Posterior vena cava (tissue), 2 donors: ENCODE results near the gene CPVL. TPM values are rescaled to one million over a fixed set of nuclear protein-coding genes. Genes with fewer than 3 reads are reported as not detected.
A peak's percentile ranks its signal among the peaks of the same experiment; 100 is the strongest.

Source experiments
- DNase-seq: peaks from one replicate; pipeline ENCODE4 v3.0.0-alpha.2; 2020; ENCODE audit warnings: low spot score
- intact Hi-C, 2 donors: fragments of 100-400 bp; cut with DNase I; formaldehyde crosslinking; loops; one replicate each; pipeline versions ENCODE4 v1.14.1 to v1.14.2; 2022 to 2023
- long read RNA-seq, 2 donors: library from polyadenylated mRNA; unstranded; transcript quantifications; one replicate each; pipeline ENCODE4 v2.0.0, GENCODE V29; 2020 to 2021
- total RNA-seq, 2 donors: library from RNA; stranded (reverse); fragmentation: NEBNext Ultra II Directional; extraction: Animal tissue kit (Norgen Biotek cat#: 25700); gene quantifications; one replicate each; pipeline ENCODE4 v1.2.1, GENCODE V29; 2021
- donor health status: DM: yes; HTN: yes; CAD: no.
- donor health status: DM: yes; HTN: yes; CAD: no.

The CPVL gene
- total RNA-seq: 10 to 100 TPM; 23.8 to 44.9 TPM
- long read RNA-seq, donor 1, transcript CPVL-201 (13 exons, 2,091 nt): major isoform, 17 of 25 reads
- long read RNA-seq, donor 1, partial matches to known transcripts: 2 of 25 reads
- long read RNA-seq, donor 1, other reads (novel, unspliced or antisense): 5 of 25 reads
- long read RNA-seq, donor 2, transcript CPVL-201 (13 exons, 2,091 nt): major isoform, 60 of 72 reads
- long read RNA-seq, donor 2, partial matches to known transcripts: 5 of 72 reads
- long read RNA-seq, donor 2, other reads (novel, unspliced or antisense): 4 of 72 reads

DNA sequence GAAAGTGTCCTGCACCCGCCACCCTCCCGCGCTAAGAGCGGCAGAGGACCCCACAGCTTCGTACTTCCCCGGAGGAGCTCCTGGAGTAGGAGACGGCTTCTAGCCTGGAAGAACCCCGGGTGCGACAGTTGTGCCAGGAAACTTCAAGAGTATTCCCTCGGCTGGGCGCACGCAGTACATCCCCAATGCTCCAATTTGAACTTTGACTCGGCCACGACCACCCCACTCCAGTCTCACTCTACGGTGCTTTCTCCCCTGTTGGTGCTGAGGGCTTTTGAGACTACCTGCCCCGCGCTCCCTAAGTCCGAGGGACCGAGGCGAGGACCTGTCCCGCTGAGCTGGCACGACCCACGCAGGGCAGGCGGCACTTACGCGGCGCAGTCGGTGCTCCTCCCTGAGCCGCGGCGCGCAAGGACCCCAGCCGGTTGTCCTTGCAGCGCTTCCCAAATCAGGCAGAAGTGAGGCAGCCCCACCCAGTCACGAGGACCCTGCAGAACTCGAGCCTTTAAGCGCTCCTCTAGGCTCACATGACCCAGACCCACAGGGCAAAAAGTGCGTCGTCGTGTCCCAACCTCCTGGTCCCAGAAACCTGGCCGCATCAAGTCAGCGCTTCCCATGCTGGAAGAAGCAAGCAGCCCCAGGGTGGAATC is at the start of gene CPVL:
CPVL (minus strand) TSS at position 481 of the 650 bp plus-strand sequence. CDS start 25,476 bp downstream, outside the sequence.
- peak; percentile 89 for DNase-seq
- intact Hi-C loops: no loop called here

GRCh38 chr7:29194594-29195427 is 48.5 kb upstream of the CPVL start, which contains the start of gene CHN2:
Gene CHN2 (plus strand): TSS chr7:29194775.
- peak; percentile 90 for DNase-seq
- intact Hi-C loops: loop anchor here in 1 of 2 donors (10.0 kb wide), 1 partner anchor 210 kb away; no protein-coding TSS in a partner anchor

DNA sequence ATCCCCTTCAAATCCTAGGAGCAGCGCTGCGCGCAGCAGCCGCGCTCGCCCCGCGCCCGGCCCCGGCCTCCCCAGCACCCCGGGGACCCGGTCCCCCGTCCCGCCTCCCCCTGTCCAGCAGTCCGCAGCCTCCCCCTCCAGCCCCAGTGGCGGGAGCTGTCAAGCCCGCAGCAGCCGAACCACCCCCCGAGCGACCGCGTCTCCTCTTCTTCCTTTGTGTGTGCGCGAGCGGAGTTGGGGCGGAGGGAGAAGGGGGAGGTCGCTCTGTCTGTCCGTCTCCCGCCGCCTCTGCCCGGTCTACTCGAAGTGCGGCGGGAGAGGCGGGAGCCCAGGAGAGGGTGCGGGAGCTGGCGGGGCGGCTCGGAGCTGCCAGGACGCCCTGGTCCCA is 47.9 kb upstream of the CPVL start:
- DNase-seq: peak; percentile 80
- intact Hi-C loops: loop anchor here in 1 of 2 donors (10.0 kb wide), 1 partner anchor 211 kb away; no protein-coding TSS in a partner anchor

DNA sequence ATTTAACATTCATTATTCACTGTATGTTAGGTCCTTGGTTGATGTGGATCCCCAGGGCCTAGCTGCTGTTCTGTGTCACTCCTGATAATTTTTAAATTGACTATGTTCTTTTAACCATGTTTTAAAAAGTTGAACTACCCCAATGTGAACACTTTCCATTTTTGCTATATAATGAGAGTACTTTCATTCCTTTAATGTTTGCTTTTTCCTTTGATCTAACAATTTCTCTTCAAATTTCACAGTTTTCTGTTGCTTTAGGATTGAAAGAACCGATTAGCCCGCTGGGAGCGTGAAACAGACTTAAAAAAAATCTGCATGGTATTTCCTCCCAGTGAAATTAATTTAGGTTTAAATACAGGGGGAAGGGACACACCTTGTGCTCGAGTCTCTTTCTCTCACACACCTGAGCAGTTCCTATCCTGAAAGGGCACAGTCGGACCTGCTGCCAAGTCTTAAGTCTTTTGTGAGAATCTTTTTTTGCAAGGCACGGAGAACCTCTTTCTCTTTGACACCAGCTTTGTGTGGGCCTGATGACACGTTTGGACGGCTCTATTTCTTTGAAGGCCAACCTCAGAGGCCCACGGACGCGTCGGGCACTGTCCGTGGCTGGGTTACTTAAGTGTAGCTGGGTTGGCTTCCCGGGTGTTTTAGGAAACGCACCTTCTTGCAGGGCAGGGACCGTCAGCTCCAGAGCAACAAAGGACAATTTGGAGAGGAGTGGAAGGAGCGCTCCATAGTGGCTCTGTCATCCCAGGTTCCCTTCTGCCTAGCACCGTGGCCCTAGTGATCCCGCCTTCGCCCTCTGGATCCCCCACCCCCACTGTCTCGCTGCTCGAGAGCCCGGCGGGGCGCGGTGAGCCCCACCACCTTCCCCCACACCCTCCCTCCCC is 47.2 kb upstream of the CPVL start:
- intact Hi-C loops: loop anchor here in 1 of 2 donors (10.0 kb wide), 1 partner anchor 211 kb away; no protein-coding TSS in a partner anchor
- no peak for DNase-seq

DNA sequence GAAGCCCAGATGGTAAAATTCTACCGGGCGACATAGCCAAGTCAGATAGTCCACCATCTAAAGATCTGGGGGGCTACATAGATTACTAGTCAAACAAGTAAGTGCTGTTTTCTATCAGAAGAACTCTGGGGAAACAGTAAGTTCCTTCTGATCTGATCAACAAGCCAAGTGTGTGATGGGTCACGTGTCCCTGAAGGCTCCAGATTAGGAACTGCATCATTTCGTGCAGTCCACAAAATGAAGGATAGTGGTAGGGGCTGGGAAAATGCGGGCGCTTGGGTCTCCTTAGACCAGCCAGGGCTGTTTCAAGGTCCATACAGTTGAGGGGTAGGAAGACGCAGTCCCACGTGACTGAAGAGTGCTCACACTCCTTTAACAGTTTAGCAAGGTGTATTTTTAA is 46.5 kb upstream of the CPVL start:
- DNase-seq: no peak
- intact Hi-C loops: loop anchor here in 1 of 2 donors (10.0 kb wide), 1 partner anchor 212 kb away; no protein-coding TSS in a partner anchor

DNA sequence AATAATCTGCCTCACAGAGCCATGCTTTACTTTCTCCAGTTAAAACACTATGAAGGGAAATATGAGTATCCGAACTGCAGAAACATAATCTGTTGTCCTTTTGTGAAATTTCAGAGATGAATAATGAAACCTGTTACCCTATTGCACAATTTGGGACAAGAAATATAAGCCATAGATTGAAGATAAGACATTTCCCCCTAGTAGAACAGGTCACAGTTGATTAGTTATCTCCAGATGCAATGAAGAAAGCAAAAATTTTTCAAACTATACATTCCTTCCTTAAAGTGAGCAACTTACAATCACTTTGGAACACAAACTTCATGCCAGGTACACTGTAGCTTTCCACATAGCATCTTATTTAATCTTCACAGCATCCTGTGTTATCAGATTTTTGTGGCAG is 46.0 kb upstream of the CPVL start:
- DNase-seq: no peak
- intact Hi-C loops: loop anchor here in 1 of 2 donors (10.0 kb wide), 1 partner anchor 212 kb away; no protein-coding TSS in a partner anchor

GRCh38 chr7:29190349-29191045 is 44.2 kb upstream of the CPVL start:
- intact Hi-C loops: loop anchor here in 1 of 2 donors (10.0 kb wide), 1 partner anchor 214 kb away; no protein-coding TSS in a partner anchor
- DNase-seq: no peak

GRCh38 chr7:29189743-29190201 is 43.4 kb upstream of the CPVL start:
- intact Hi-C loops: loop anchor here (2.0 to 10.0 kb wide), 2 partner anchors 215 to 219 kb away; no protein-coding TSS in a partner anchor
- peak; percentile 83 for DNase-seq

GRCh38 chr7:29185613-29186012 is 39.3 kb upstream of the CPVL start:
- intact Hi-C loops: no loop called here
- DNase-seq: no peak

DNA sequence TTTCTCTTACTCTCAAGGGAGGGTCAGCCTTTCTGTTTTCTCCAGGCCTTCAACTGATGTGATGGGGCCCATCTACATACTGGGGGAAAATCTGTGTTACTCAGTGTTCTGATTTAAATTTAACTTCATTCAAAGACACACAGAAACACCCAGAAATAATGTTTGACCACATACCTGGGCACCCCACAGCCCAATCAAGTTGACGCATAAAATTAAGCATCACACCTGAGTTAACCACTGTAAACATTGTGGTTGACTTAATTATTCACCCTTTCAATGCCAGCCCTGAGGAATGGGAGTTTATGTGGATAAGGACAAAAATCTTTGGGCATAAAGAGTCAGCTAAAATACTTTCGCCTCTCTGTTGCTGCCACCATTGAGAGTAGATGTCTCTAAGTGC is 38.3 kb upstream of the CPVL start:
- intact Hi-C loops: no loop called here
- no peak for DNase-seq

DNA sequence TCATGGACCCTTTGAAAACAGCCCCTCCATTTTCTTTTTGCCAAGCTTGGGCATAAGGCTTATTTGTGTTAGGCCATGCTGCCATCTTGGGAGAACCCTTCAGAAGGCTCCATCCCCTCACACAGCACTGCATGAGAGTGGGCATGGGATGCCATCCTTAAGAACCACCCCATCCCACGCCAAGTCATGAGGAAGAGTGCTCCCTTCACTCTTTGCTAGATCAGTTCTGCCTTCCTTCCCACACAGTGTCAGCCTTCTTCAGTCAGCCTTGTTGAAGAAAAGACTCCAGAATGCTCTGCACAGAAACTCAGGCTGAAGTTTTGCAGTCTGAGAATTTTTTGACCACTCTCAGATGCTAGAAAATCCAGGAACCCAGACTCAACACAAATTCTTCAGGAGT is 32.8 kb upstream of the CPVL start:
- intact Hi-C loops: no loop called here

GRCh38 chr7:29177963-29178600 is 31.7 kb upstream of the CPVL start:
- intact Hi-C loops: no loop called here
- peak; percentile 86 for DNase-seq

More for the DNA sequence above, 32.8 kb upstream of the CPVL start:
- DNase-seq: no peak

DNA sequence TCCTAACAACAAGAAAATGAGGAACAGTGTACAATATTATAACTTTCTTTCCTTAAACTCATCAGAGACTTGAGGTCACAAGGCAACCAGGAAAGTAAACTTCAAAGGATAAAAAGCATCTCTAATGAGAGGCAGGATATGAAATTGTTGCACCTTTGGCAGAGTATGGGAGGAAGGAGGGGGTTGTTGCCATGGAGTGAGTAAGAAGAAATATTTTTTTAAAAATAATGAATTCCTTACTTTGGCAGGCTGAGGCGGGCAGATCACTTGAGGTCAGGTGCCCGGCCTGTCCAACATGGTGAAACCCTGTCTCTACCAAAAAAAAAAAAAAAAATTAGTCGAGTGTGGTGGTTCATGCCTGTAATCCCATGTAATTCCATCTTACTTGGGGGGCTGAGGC is 27.1 kb upstream of the CPVL start:
- no peak for DNase-seq
- intact Hi-C loops: no loop called here

- no peak for DNase-seq
- intact Hi-C loops: no loop called here
These were observed 24.4 kb upstream of the CPVL start for GRCh38 chr7:29170781-29171180.

- intact Hi-C loops: no loop called here
- DNase-seq: no peak
These were observed 21.4 kb upstream of the CPVL start for GRCh38 chr7:29167721-29168120.

DNA sequence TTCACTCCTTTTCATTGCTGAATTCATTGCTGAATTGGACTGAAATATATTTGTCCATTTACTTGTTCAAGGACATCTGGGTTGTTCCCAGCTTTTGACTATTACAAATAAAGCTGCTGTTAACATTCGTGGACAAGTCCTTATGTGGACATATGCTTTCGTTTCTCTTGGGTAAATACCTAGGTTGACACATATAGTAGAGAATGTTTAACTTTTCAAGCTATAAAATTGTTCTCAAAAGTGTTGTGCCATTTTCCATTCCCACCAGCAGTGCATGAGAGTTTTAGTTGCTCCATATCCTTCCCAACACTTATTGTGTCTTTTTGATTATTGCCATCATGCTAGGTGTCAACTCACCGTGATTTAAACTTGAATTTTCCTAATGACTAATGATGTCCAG is 17.5 kb upstream of the CPVL start:
- intact Hi-C loops: no loop called here
- DNase-seq: no peak

- intact Hi-C loops: no loop called here
- no peak for DNase-seq
These were observed 16.2 kb upstream of the CPVL start for GRCh38 chr7:29162577-29162976.
